ENCODE data around the gene BCL2L13. TPM values are rescaled to one million over a fixed set of nuclear protein-coding genes. Genes with fewer than 3 reads are reported as not detected.

Gene BCL2L13
- total RNA-seq, 1 donor from 2014 or later = 33.9 TPM

DNA sequence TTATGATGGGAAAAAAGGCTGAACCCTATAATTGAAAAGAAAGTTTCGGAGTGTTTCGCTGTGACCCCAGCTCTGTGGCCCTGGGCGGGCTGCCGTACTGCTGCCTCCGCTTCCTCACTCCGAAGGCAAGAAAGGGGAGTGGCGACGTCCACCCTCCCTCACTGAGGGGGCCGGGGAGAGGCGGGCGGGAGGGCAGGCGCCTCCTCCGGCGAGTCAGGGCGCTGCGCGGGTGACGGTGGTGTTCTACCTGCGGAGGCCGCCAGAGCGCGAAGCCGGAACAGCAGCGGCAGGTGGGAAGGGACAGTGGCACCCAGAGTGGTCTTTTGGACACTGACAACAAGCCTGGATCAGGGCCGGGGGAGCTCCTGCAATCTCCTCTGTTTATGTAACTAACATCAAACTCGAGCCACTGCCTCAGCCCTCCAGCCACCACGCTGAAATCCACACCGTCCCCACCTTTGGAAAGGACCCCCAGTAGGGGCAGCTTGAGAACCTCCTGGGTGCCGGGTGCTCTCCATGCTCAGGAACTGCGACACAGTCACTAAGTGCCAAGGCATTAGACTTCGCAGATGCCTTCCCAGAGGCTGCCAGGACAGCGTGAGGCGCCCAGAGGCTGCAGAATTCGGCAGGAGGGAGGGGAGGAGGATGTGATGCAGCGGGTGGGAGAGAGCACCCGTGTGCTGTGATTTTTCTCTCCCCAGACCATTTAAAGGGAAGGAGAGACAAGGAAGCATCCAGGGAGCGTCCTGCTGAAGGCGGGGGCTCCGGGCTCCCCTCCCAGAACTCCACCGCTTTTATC lies 110.2 kb downstream of the BCL2L13 start:
- peaks cover 3% of the 10 kb centered on the region for H3K36me3 Mint-ChIP-seq
- TF ChIP-seq, protein P1, sequence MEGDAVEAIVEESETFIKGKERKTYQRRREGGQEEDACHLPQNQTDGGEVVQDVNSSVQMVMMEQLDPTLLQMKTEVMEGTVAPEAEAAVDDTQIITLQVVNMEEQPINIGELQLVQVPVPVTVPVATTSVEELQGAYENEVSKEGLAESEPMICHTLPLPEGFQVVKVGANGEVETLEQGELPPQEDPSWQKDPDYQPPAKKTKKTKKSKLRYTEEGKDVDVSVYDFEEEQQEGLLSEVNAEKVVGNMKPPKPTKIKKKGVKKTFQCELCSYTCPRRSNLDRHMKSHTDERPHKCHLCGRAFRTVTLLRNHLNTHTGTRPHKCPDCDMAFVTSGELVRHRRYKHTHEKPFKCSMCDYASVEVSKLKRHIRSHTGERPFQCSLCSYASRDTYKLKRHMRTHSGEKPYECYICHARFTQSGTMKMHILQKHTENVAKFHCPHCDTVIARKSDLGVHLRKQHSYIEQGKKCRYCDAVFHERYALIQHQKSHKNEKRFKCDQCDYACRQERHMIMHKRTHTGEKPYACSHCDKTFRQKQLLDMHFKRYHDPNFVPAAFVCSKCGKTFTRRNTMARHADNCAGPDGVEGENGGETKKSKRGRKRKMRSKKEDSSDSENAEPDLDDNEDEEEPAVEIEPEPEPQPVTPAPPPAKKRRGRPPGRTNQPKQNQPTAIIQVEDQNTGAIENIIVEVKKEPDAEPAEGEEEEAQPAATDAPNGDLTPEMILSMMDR (IDR thresholded peaks at IDR 0.05; ENCODE audit: unreplicated experiment) = no peak
- DNase-seq (ENCODE audit: low spot score in 2 of 2, unreplicated experiment in 2 of 2) = no peak
- no peaks in the 10 kb centered on the region for H3K27me3 Mint-ChIP-seq (ENCODE audit: low read depth)
- H3K27ac Mint-ChIP-seq = no peak overlapping the region
- H3K4me3 Mint-ChIP-seq = no peak overlapping the region
- H3K9me3 Mint-ChIP-seq = no peaks in the 10 kb centered on the region
- H3K4me1 Mint-ChIP-seq = no peaks in the 10 kb centered on the region

DNA sequence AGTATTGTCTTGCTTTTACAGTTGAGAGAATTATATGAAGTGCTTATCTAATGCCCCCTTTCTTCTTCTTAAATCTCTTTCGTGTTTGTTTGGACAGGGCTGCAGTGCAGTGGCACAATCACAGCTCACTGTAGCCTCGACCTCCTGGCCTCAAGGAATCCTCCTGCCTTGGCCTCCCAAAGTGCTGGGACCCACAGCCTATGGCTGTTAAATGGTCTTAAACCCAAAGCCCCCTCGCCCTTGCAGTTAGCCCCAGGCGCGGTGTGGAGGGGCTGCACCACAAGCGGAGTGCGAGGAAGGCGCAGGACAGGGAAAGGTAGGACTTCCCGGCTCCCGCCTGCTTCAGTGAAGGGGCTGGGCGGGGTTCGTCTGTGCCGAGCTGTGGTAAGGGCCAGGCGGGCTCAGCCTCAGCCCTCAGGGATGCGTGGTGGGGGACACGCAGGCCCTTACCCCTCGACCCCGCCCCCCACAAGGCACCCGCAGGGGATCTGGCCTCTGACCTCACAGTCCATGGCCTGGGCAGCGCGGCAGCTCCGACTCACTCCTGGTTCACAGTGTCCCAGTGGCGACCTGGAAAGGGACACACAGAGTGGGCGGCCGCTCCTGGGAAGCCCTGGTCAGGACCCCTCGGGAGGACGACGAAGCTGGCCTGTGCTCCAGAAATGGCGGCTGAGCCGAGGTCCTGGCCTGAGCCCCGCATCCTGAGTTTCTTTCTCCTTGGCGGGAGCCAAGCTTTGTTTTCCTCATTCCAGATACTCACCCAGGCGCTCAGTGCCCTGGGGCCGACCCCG lies 111.2 kb downstream of the BCL2L13 start:
- H3K4me1 Mint-ChIP-seq = no peaks in the 10 kb centered on the region
- H3K27ac Mint-ChIP-seq = no peak overlapping the region
- TF ChIP-seq, protein P1 (IDR thresholded peaks at IDR 0.05; ENCODE audit: unreplicated experiment) = no peak
- peaks cover 3% of the 10 kb centered on the region for H3K36me3 Mint-ChIP-seq
- no peak for DNase-seq (ENCODE audit: low spot score in 2 of 2, unreplicated experiment in 2 of 2)
- H3K4me3 Mint-ChIP-seq = no peak overlapping the region
- no peaks in the 10 kb centered on the region for H3K27me3 Mint-ChIP-seq (ENCODE audit: low read depth)
- H3K9me3 Mint-ChIP-seq = no peaks in the 10 kb centered on the region

DNA sequence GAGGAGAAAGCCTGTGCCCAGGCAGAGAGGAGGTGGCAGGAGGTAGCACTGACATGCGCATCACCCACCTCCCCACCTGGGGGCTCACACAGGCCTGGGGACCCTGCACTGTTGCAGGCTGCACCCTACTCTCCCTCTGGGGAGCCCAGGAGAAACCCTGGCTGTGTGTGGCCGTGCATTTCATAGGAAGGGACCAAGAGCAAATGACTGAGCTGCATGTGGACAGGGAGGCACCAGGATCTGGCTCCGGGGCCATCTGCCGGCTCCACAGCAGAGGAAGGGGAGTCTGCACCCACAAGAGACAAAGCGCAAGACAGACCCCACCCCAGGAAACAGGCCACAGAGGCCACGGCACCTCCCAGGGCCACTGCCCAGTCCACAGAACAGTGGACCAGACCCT lies 113.0 kb downstream of the BCL2L13 start:
- H3K36me3 Mint-ChIP-seq = peaks cover 3% of the 10 kb centered on the region
- TF ChIP-seq, protein P1 (IDR thresholded peaks at IDR 0.05; ENCODE audit: unreplicated experiment) = no peak

DNA sequence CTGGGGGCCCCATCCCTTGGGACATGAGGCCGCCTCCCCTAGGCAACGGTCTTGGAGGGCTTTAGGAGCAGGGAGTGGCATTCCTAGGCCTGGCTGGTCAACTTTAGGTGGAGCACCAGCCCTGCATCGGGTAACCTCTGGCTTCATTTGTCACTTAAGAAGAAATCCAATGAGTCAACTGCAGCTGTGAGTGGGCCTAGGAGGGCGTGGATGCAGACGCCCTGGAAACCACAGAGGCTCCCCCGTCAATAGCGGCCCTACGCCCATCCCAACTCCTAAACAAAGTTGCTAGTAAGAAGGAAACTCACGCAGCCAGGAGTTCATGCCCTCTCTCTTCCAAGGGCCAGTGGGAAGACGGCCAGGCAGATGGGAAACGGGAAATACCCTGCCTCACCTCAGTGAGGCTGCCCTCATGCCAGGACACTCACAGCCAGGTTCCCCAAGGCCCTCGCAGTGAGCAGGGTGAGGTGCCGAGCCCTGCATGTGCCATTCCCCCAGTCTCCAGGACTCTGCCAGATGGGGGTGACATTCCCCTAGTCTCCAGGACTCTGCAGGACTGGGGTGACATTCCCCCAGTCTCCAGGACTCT lies 114.9 kb downstream of the BCL2L13 start:
- TF ChIP-seq, protein P1 (IDR thresholded peaks at IDR 0.05; ENCODE audit: unreplicated experiment) = no peak
- H3K4me3 Mint-ChIP-seq = no peak overlapping the region
- peaks cover 6% of the 10 kb centered on the region for H3K36me3 Mint-ChIP-seq
- no peaks in the 10 kb centered on the region for H3K9me3 Mint-ChIP-seq
- no peaks in the 10 kb centered on the region for H3K4me1 Mint-ChIP-seq
- DNase-seq (ENCODE audit: low spot score in 2 of 2, unreplicated experiment in 2 of 2) = no peak
- H3K27me3 Mint-ChIP-seq (ENCODE audit: low read depth) = no peaks in the 10 kb centered on the region
- no peak overlapping the region for H3K27ac Mint-ChIP-seq

More for the DNA sequence above, 113.0 kb downstream of the BCL2L13 start:
- no peaks in the 10 kb centered on the region for H3K4me1 Mint-ChIP-seq
- DNase-seq (ENCODE audit: low spot score in 2 of 2, unreplicated experiment in 2 of 2) = no peak
- no peaks in the 10 kb centered on the region for H3K27me3 Mint-ChIP-seq (ENCODE audit: low read depth)
- H3K4me3 Mint-ChIP-seq = no peak overlapping the region
- H3K9me3 Mint-ChIP-seq = no peaks in the 10 kb centered on the region
- no peak overlapping the region for H3K27ac Mint-ChIP-seq

DNA sequence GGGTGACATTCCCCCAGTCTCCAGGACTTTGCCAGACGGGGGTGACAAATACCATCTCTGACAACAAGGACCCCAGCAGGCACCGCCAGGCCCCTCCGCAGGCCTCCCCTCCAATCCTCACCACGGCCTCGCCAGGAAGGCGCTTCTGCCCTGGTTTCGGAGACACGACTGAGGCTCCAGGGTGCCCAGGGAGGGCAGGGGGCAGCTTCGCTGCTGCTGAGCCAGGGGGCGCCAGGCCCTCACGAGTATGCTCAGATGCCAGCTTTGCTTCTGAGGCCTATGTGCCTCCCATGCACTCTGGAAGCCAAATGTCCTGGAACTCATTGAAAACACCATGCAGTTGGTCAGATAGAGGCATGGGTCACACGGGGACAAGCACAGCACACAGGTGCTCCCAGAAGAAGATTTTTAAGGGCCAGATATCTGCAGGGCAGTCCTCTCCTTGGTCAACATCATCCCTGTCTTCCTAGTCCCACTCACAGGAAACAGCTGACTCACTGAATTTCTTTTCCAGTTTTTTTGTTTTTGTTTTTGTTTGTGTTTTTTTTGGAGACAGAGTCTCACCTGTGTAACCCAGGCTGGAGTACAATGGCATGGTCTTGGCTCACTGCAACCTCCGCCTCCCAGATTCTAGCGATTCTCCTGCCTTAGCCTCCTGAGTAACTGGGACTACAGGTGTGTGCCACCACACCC lies 115.8 kb downstream of the BCL2L13 start:
- no peaks in the 10 kb centered on the region for H3K4me1 Mint-ChIP-seq
- H3K36me3 Mint-ChIP-seq = peaks cover 8% of the 10 kb centered on the region
- TF ChIP-seq, protein P1 (IDR thresholded peaks at IDR 0.05; ENCODE audit: unreplicated experiment) = no peak
- H3K27ac Mint-ChIP-seq = no peak overlapping the region
- H3K4me3 Mint-ChIP-seq = no peak overlapping the region
- no peak for DNase-seq (ENCODE audit: low spot score in 2 of 2, unreplicated experiment in 2 of 2)
- H3K9me3 Mint-ChIP-seq = no peaks in the 10 kb centered on the region
- no peaks in the 10 kb centered on the region for H3K27me3 Mint-ChIP-seq (ENCODE audit: low read depth)

Data from mesothelial cell of epicardium (in vitro differentiated cells).